ENCODE data around the gene CHD5.

The CHD5 gene

GRCh38 chr1:6200188-6200809 lies 20.2 kb upstream of the CHD5 start:
- DNase-seq, result no peak

- peak; percentile 98 for DNase-seq
Measured at GRCh38 chr1:6199298-6200187, 19.4 kb upstream of the CHD5 start, which contains the start of gene RPL22. RPL22 (minus strand) TSS chr1:6199595; CDS start chr1:6199573, 22 bp downstream.

- DNase-seq, result no peak
Measured at GRCh38 chr1:6198646-6199297, 18.7 kb upstream of the CHD5 start.

DNA sequence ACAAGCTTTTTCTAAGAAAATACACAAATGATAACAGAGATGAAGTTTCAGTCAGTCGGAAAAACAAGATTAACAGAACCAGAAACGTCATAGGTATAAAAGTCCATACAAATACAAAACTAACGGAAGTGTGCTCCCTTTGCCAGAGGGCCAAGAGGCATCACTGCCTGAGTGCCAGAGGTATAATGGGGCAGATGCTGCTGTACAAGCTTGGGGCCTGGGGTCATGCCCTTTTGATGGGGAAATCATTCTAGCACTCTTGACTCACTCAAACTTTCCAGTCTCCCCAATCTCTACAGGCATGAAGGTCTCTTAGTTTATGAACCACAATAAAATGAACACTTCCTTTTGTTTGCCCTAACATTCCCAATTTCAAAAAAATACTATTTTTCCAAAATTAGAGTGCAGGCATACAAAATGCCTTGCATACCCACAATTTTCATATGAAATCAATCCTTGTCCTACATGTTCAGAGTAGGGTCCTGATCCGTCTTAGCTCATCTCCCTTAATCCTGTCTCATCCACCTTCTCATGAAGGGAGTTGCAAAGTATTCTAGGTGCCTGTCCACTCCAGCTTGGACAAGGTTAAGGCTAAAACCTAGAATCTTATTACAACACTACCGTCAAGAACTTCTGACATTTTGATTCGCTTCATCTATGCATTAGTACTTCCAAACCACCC lies 17.8 kb upstream of the CHD5 start:
- DNase-seq, result no peak

DNA sequence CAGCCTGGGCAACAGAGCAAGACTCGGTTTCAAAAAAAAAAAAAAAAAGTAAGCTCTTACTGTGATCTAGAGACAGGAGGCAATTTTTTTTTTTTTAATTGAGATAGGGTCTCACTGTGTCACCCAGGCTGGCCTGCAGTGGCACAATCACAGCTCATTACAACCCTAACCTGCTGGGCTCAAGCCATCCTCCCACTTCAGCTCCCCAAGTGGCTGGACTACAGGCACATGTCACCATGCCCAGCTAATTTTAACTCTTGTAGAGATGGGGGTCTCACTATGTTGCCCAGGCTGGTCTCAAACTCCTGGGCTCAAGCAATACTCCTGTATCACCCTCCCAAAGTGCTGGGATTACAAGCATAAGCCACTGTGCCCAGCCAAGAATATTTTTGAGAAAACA lies 11.8 kb upstream of the CHD5 start:
- DNase-seq, result no peak

GRCh38 chr1:6188466-6188865 lies 8.3 kb upstream of the CHD5 start:
- DNase-seq, result no peak

GRCh38 chr1:6185635-6186382 lies 5.7 kb upstream of the CHD5 start:
- no peak for DNase-seq

GRCh38 chr1:6185151-6185550 lies 5.0 kb upstream of the CHD5 start:
- DNase-seq, result no peak

- DNase-seq, result no peak
Measured at GRCh38 chr1:6184083-6184783, 4.1 kb upstream of the CHD5 start.

DNA sequence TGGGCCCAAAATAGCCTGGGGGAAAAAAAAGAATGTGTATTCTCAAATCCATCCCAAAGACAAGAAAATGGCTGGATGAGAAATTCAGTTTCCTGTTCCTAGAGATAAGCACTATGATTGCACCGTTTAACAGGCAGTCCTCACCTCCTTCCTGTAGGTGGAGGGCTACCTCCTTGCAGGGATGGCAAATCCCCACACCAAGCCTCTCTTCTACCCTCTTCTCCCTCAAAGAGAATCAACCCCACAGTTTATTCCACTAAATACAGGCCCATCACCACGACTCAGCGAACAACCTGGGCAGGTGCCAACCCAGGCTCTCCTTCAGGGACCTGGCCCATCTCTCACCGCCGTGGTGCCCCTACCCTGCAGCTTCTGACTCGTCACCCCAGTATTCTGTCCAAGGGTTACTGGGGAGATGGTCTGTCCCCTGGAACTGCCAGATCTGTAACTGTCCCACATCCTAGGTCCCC lies 3.4 kb upstream of the CHD5 start:
- no peak for DNase-seq

- DNase-seq, result no peak
Measured at GRCh38 chr1:6181347-6181770, 1.2 kb upstream of the CHD5 start.

DNA sequence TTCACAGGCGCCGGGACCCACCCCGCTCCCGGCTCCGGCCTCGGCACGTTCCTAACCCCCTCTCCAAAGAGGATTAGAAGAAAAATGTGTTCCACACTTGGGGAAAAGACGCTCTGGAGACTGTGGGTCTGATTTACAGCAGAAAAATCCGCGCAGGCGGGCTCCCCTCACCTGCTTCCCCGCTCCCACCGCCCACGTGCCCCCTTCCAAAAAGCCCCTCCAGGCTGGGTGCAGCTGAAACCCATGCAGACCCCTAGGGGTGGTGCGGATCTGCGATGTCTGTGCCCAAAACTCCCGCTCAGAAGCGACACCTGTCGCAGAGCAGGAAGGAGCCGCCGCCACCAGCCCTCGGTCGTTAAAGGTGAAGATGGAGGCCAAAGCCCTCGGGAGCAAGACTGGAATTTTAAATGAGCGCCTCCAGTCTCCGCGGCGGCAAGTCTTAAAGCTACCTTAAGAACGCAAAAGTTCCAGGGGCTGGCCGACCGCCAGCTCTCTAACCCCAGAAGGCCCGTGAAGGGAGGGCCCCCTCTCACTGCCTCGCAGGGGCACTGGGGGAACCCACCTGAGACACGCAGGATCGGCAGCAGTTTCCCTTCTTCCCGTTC lies 688 bp upstream of the CHD5 start:
- DNase-seq, result no peak

GRCh38 chr1:6179564-6180175 lies 451 bp downstream of the CHD5 start:
- no peak for DNase-seq

DNA sequence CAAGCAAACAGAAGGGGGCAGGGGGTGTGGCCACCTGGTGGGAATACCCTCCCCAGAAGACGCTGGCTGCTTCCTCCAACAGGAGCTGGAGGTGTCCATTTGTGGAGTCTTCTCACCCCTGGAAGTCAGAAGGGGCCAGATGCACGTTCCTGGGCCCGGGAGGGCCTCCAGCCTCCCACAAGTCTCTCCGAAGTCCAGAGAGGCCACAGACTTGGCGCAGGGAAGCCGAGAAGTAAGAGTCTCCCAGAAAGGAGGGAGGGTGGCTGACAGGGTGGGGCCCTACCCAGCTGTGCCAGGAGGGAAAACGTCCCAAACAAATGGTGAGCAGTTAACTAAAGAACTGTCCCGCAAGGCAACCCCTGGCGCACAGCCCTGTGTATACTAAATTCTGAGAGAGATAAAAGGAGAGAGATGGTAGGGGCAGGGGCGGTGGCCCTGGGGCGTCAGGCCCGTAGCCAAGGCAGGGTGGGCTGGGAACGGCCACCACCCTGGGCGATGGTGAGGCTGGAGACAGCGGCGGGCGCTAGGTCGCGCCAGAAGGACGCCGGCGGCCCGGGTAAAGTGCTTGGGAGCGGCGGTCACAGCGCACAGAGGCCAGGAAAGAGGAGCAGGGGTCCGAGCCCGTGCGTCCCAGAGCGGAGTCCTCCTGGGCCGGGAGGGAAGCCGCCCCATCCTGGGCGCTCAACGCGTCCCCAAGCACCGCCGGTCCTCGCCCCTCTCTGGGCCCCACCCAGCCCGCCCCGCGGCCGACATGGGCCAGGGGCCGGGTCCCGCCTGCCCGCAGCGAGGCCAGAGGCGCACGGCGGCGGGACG lies 1.2 kb downstream of the CHD5 start:
- DNase-seq, result no peak

- DNase-seq, result no peak
Measured at GRCh38 chr1:6177681-6178380, 2.3 kb downstream of the CHD5 start.

- DNase-seq, result no peak
Measured at GRCh38 chr1:6176779-6177178, 3.3 kb downstream of the CHD5 start.

GRCh38 chr1:6175411-6175828 lies 4.7 kb downstream of the CHD5 start:
- DNase-seq, result no peak

DNA sequence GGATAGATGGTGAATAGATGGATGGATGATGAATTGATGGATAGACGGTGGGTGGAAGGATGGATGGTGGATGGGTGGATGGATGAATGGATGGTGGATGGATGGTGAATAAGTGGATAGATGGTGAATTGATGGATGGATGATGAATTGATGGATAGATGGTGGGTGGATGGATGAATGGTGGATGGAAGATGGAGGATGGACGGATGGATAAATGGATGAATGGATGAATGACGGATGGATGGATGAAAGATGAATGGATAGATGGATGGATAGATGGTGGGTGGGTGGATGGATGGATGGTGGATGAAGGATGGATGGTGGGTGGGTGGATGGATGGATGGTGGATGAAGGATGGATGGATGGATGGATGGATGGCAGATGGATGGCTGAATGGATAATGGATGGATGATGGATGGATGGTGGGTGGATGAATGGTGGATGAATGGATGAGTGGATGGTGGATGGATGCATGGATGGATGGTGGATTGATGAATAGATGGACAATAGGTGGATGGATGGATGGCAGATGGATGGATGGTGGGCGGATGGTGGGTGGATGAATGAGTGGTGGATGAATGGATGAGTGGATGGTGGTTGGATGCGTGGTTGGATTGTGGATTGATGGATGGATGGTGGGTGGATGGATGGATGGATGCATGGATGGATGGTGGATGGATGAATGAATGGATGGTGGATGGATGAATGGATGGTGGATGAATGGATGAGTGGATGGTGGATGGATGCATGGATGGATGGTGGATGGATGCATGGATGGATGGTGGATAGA lies 5.3 kb downstream of the CHD5 start:
- DNase-seq, result no peak

All from right hindlimb (tissue), 1 donor.